HG03571 (cell line): ENCODE data around the gene SCAP.

Experiments
- ATAC-seq: cut with Tn5 transposase; IDR thresholded peaks from one replicate; pipeline ENCODE4 v1.9.1; 2021; ENCODE audit not compliant: unreplicated experiment

SCAP gene

DNA sequence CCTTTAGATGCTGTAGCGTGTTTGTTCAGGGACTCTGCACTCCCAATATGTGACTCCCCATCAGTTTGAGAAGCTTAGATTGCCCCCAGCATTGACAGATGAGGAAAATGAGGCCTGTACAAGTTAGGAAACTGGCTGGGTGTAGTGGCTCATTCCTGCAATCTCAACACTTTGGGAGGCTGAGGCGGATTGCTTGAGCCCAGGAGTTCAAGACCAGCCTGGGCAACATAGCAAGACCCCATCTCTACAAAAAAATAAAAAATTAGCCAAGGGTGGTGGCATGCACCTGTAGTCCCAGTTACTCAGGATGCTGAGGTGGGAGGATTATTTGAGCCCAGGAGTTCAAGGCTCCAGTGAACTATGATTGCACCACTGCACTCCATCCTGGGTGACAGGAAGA lies 108.9 kb downstream of the SCAP start:
- no peak for ATAC-seq

- ATAC-seq, result no peak
Observed at GRCh38 chr3:47365213-47366153, 110.3 kb downstream of the SCAP start.
